CD4-positive, CD25-positive, alpha-beta regulatory T cell (primary cell): Measurements from ENCODE around the gene SV2B. TPM values are rescaled to one million over a fixed set of nuclear protein-coding genes. Genes with fewer than 3 reads are reported as not detected.
"Not testable (repeated sequence)": the region's sequence is repeated elsewhere in the genome, so short reads cannot be mapped to it uniquely, and the experiment has no call there.

ENCODE experiments used
- ATAC-seq, 2 donors: fragments of 150-1000 bp; cut with Tn5 transposase; one replicate each; pipeline ENCODE4 v1.10.0; 2021; ENCODE audit warnings: low read depth in 2 of 2, moderate number of reproducible peaks in 2 of 2, moderate library complexity in 1 of 2
- DNase-seq, 3 donors: peaks; one replicate each; pipeline versions ENCODE4 v3.0.0 to v3.0.0-alpha.2; 2012 to 2022; ENCODE audit warnings: mixed read lengths in 1 of 3
- H3K27ac ChIP-seq: one replicate; pipeline ENCODE4 v1.7.0; 2013; ENCODE audit warnings: mild to moderate bottlenecking, low read length; ENCODE audit not compliant: insufficient read depth, poor library complexity, severe bottlenecking
- H3K27me3 ChIP-seq: one replicate; pipeline ENCODE4 v1.7.0; 2013; ENCODE audit warnings: low read length; ENCODE audit not compliant: control insufficient read depth, insufficient read depth
- H3K36me3 ChIP-seq: one replicate; pipeline ENCODE4 v1.7.0; 2013; ENCODE audit warnings: mild to moderate bottlenecking, low read length, moderate library complexity; ENCODE audit not compliant: control insufficient read depth, insufficient read depth
- H3K4me1 ChIP-seq: 2 replicates; pipeline ENCODE4 v1.7.0; 2013; ENCODE audit warnings: mild to moderate bottlenecking, low read length; ENCODE audit not compliant: insufficient read depth, control insufficient read depth, poor library complexity, severe bottlenecking
- H3K4me3 ChIP-seq: one replicate; pipeline ENCODE4 v1.7.0; 2013; ENCODE audit warnings: low read depth, mild to moderate bottlenecking, low read length, moderate library complexity
- H3K9me3 ChIP-seq, 2 experiments: 1 replicate in 1 of 2; 2 replicates in 1 of 2; pipeline ENCODE4 v1.7.0; 2013; ENCODE audit warnings: low read length in 2 of 2, mild to moderate bottlenecking in 1 of 2, moderate library complexity in 1 of 2; ENCODE audit not compliant: control insufficient read depth in 2 of 2
- H3K27ac Mint-ChIP-seq, 3 donors: one replicate each; pipeline ENCODE4 v1.8.0; 2020 to 2022; ENCODE audit warnings: mild to moderate bottlenecking in 3 of 3, mixed read lengths in 3 of 3, moderate library complexity in 2 of 3
- H3K27me3 Mint-ChIP-seq: one replicate; pipeline ENCODE4 v1.8.0; 2022; ENCODE audit warnings: mild to moderate bottlenecking, mixed read lengths
- H3K36me3 Mint-ChIP-seq: one replicate; pipeline ENCODE4 v1.8.0; 2020; ENCODE audit warnings: mixed read lengths
- H3K4me1 Mint-ChIP-seq, 4 donors: one replicate each; pipeline ENCODE4 v1.8.0; 2020 to 2022; ENCODE audit warnings: mixed read lengths in 4 of 4, mild to moderate bottlenecking in 1 of 4
- H3K4me3 Mint-ChIP-seq, 4 donors: one replicate each; pipeline ENCODE4 v1.8.0; 2020 to 2022; ENCODE audit warnings: mild to moderate bottlenecking in 4 of 4, mixed read lengths in 4 of 4, moderate library complexity in 3 of 4
- H3K9me3 Mint-ChIP-seq, 7 donors: one replicate each; pipeline ENCODE4 v1.8.0; 2020 to 2022; ENCODE audit warnings: mixed read lengths in 7 of 7, mild to moderate bottlenecking in 3 of 7, moderate library complexity in 2 of 7
- polyA plus RNA-seq, 4 donors: library from polyadenylated mRNA; unstranded; fragments of 300-500 nt; fragmentation: Illumina TruSeq; gene quantifications; one replicate each; pipeline ENCODE4 v1.2.3, GENCODE V29; 2021
- total RNA-seq: library from RNA; stranded (reverse); gene quantifications from one replicate; pipeline ENCODE4 v1.2.3, GENCODE V29; 2022

Gene SV2B
- total and polyA plus RNA-seq, 5 donors from 2014 or later: 0.06 TPM; not detected in 4

DNA sequence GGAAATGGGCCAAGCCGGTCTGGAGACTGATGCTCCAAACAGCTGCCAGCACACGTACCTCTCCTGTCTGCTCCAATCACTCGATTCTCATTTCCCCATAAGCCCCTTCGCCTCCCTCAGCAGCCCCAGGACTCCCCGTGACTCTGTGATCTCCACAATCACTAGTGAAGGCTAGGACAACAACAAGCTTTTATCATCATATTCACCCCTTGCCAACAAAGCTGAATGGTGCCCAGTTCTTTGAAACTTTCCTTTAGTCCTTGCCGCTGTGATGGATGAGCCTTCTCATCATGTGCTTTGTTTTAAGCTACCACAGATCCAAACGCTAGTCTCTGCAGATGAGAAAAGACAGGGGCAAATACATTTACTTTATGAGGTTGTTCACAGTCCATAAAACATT, 242.0 kb downstream of the SV2B start:
- DNase-seq: no peak
- no peak overlapping the region for H3K4me3 ChIP-seq
- H3K27me3 ChIP-seq: peaks cover 2% of the 10 kb centered on the region
- Mint-ChIP-seq H3K4me3 (no peak overlapping the region), H3K27me3 (peaks cover 6% of the 10 kb centered on the region), H3K4me1 (peaks cover 2 to 29% (median 9%) of the 10 kb centered on the region in 4 donors), H3K36me3 (no peaks in the 10 kb centered on the region), H3K9me3 (peaks cover 0 to 4% (median 0%) of the 10 kb centered on the region in 7 donors), H3K27ac (no peak overlapping the region)
- H3K9me3 ChIP-seq: no peaks in the 10 kb centered on the region
- H3K4me1 ChIP-seq: no peaks in the 10 kb centered on the region
- no peak for ATAC-seq
- H3K27ac ChIP-seq: no peak overlapping the region
- no peaks in the 10 kb centered on the region for H3K36me3 ChIP-seq

DNA sequence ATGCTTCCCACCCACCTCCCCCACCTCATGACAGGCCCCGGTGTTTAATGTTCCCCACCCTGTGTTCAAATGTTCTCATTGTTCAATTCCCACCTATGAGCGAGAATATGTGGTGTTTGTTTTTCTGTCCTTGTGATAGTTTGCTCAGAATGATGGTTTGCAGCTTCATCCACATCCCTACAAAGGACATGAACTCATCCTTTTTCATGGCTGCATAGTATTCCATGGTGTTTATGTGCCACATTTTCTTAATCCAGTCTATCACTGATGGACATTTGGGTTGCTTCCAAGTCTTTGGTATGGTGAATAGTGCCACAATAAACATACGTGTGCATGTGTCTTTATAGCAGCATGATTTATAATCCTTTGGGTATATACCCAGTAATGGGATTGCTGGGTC, 244.9 kb downstream of the SV2B start:
- H3K27me3 ChIP-seq, H3K4me1 ChIP-seq, H3K4me3 Mint-ChIP-seq, H3K36me3 ChIP-seq, H3K27ac ChIP-seq, H3K27me3 Mint-ChIP-seq, H3K9me3 ChIP-seq, H3K9me3 Mint-ChIP-seq, H3K27ac Mint-ChIP-seq, H3K36me3 Mint-ChIP-seq, DNase-seq, ATAC-seq, H3K4me3 ChIP-seq: not testable (repeated sequence)
- peaks cover 5 to 28% (median 16%) of the 10 kb centered on the region in 4 donors for H3K4me1 Mint-ChIP-seq

DNA sequence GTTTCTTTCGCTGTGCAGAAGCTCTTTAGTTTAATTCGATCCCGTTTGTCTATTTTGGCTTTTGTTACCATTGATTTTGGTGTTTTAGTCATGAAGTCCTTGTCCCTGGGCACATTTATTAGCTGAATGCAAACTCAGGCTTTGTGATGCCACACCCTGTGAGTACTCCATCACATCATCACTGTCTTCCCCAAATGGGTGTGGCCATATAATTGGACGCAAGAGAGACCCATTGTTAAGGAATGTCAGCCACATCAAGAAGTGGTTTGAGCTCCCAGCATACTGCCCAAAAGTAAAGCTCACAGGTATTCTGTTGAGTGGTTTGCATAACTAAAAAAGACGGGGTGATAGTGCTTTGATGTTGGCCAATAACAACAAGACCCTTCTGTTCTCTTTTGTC, 245.7 kb downstream of the SV2B start:
- Histone ChIP-seq H3K4me3 (no peak overlapping the region), H3K36me3 (no peaks in the 10 kb centered on the region), H3K9me3 (no peaks in the 10 kb centered on the region), H3K27me3 (peaks cover 2% of the 10 kb centered on the region), H3K4me1 (peaks cover 7% of the 10 kb centered on the region), H3K27ac (no peak overlapping the region)
- Mint-ChIP-seq H3K9me3 (peaks cover 0 to 4% (median 0%) of the 10 kb centered on the region in 7 donors), H3K27ac (no peak overlapping the region), H3K27me3 (peaks cover 5% of the 10 kb centered on the region), H3K36me3 (no peaks in the 10 kb centered on the region), H3K4me3 (no peak overlapping the region), H3K4me1 (peaks cover 5 to 33% (median 17%) of the 10 kb centered on the region in 4 donors)
- DNase-seq: no peak
- ATAC-seq: no peak

DNA sequence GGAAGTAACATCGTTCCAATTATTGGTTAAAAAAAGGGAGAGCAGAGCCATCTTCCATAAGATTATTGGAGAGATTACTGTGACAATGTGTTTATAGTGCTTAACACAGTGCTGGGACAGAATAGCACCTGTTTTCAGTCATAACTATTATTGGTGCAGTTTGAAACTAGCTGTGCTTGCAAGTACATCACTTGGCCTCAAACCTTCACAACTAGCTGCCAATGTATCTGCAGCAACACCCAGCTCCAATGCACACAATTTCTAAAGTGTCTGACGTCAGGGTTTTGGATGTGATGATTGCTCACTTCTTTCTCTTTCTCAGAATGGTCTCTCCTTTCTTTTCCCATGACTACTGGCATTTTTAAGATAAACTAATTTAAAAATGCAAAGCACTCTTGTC, 246.2 kb downstream of the SV2B start:
- no peaks in the 10 kb centered on the region for H3K9me3 ChIP-seq
- no peaks in the 10 kb centered on the region for H3K36me3 ChIP-seq

DNA sequence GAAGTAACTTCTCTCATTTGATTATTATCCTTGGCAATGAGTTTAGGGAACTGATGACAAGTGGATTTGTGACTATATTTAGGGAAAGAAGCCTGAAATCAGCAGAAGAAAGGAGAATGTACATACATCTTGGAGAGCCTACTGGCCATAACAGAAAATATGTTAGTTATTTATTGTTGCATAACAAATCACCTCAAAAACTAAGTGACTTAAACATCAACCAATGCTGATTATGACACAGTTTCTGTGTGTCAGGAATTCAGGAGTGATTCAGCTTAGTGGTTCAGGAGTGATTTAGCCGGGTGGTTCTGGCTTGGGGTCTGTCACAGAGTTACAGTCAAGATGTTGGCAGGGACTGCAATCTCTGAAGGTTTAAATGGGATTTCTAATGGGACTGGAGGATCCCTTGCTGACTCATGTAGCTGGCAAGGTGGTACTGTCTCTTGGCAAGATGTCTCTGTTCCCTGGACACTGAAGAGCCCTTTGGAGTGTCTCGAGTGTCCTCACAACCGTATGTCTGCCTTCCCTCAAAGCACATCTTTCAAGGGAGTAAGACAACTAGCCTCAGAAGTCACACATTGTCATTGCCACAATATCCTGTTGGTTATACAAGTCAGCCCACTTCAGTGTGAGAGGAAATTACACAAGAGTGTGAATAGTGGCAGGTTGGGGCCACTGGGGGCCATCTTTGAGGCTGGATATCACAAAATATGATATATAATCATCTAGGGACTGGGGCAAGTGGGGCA, 248.9 kb downstream of the SV2B start:
- H3K4me1 Mint-ChIP-seq: peaks cover 5 to 28% (median 16%) of the 10 kb centered on the region in 4 donors
- Histone ChIP-seq H3K36me3 (no peaks in the 10 kb centered on the region), H3K4me3 (no peak overlapping the region), H3K9me3 (no peaks in the 10 kb centered on the region), H3K27ac (no peak overlapping the region), H3K4me1 (peaks cover 7% of the 10 kb centered on the region), H3K27me3 (no peaks in the 10 kb centered on the region)
- peaks cover 0 to 4% (median 2%) of the 10 kb centered on the region in 7 donors for H3K9me3 Mint-ChIP-seq
- no peaks in the 10 kb centered on the region for H3K27me3 Mint-ChIP-seq
- H3K27ac Mint-ChIP-seq: no peak overlapping the region
- no peaks in the 10 kb centered on the region for H3K36me3 Mint-ChIP-seq
- ATAC-seq: peak; percentile 52 to 61
- DNase-seq: peak in 1 of 3 donors; percentile 47
- peak overlapping the region in 2 of 4 donors; percentile 9 to 14 for H3K4me3 Mint-ChIP-seq

More for the DNA sequence above, 246.2 kb downstream of the SV2B start:
- peaks cover 5 to 33% (median 17%) of the 10 kb centered on the region in 4 donors for H3K4me1 Mint-ChIP-seq
- H3K4me3 Mint-ChIP-seq: no peak overlapping the region
- H3K27ac ChIP-seq: no peak overlapping the region
- H3K4me1 ChIP-seq: peaks cover 7% of the 10 kb centered on the region
- DNase-seq: no peak
- H3K27me3 Mint-ChIP-seq: peaks cover 5% of the 10 kb centered on the region
- peaks cover 2% of the 10 kb centered on the region for H3K27me3 ChIP-seq
- no peak overlapping the region for H3K27ac Mint-ChIP-seq
- ATAC-seq: no peak
- H3K36me3 Mint-ChIP-seq: no peaks in the 10 kb centered on the region
- H3K9me3 Mint-ChIP-seq: peaks cover 0 to 4% (median 0%) of the 10 kb centered on the region in 7 donors
- H3K4me3 ChIP-seq: no peak overlapping the region

Other genes starting within 250 kb of the SV2B start
- 62.5 TPM for gene FURIN, start 231.7 kb upstream of the SV2B start, total RNA-seq
- 1 to 10 TPM; 2.9 to 8.6 (median 5.7) TPM for gene FURIN, start 231.7 kb upstream of the SV2B start, polyA plus RNA-seq
- gene FES, start 215.8 kb upstream of the SV2B start, total RNA-seq: 3.8 TPM
- under 1 TPM in 2 of 4 donors, not detected in 2; 0.13 TPM for gene FES, start 215.8 kb upstream of the SV2B start, polyA plus RNA-seq
- 120 TPM for gene MAN2A2, start 197.0 kb upstream of the SV2B start, total RNA-seq
- gene MAN2A2, start 197.0 kb upstream of the SV2B start, polyA plus RNA-seq: 1 to 10 TPM; 3.8 to 6.6 (median 5.7) TPM
- 15.6 TPM for gene HDDC3, start 167.7 kb upstream of the SV2B start, total RNA-seq
- 10 to 100 TPM; 24.4 to 36.2 (median 33.3) TPM for gene HDDC3, start 167.7 kb upstream of the SV2B start, polyA plus RNA-seq
- 48.3 TPM for gene UNC45A, start 165.0 kb upstream of the SV2B start, total RNA-seq
- 10 to 100 TPM; 45.4 to 65.9 (median 59.3) TPM for gene UNC45A, start 165.0 kb upstream of the SV2B start, polyA plus RNA-seq
- gene RCCD1, start 145.4 kb upstream of the SV2B start, total RNA-seq: 6.2 TPM
- 1 to 10 TPM; 2.2 to 4.2 (median 3.3) TPM for gene RCCD1, start 145.4 kb upstream of the SV2B start, polyA plus RNA-seq
- 63.8 TPM for gene PRC1, start 105.7 kb upstream of the SV2B start, total RNA-seq
- 10 to 100 TPM in 1 of 4 donors, 1 to 10 TPM in 3; 2.7 to 10.9 (median 7.5) TPM for gene PRC1, start 105.7 kb upstream of the SV2B start, polyA plus RNA-seq
- 22.2 TPM for gene VPS33B, start 77.7 kb upstream of the SV2B start, total RNA-seq
- 10 to 100 TPM in 1 of 4 donors, 1 to 10 TPM in 3; 5.5 to 13.1 (median 8.5) TPM for gene VPS33B, start 77.7 kb upstream of the SV2B start, polyA plus RNA-seq